HG02884 (cell line): ENCODE results near the gene XPO4.
"Not testable (repeated sequence)": the region's sequence is repeated elsewhere in the genome, so short reads cannot be mapped to it uniquely, and the experiment has no call there.

Source experiments
- ATAC-seq: cut with Tn5 transposase; IDR thresholded peaks from one replicate; pipeline ENCODE4 v1.9.1; 2021; ENCODE audit warnings: mild to moderate bottlenecking, moderate library complexity; ENCODE audit not compliant: unreplicated experiment

The XPO4 gene

GRCh38 chr13:20891768-20892167, 10.8 kb downstream of the XPO4 start:
- ATAC-seq = no peak

DNA sequence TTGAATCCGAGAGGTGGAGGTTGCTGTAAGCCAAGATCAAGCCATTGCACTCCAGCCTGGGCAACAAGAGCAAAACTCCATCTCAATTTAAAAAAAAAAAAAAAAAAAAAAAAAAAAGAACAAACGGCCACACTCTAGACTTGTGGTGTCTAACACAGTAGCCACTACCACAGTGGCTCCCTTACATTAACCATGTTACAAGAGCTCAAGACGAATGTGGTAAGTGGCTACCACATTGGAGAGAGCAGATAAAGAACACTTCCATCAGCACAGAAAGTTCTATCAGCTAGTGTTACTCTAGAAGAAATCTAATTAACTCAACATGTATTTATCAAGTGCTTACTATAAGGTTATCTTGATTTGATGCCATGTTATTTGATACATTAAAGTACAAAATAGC, 11.5 kb downstream of the XPO4 start:
- no peak for ATAC-seq

DNA sequence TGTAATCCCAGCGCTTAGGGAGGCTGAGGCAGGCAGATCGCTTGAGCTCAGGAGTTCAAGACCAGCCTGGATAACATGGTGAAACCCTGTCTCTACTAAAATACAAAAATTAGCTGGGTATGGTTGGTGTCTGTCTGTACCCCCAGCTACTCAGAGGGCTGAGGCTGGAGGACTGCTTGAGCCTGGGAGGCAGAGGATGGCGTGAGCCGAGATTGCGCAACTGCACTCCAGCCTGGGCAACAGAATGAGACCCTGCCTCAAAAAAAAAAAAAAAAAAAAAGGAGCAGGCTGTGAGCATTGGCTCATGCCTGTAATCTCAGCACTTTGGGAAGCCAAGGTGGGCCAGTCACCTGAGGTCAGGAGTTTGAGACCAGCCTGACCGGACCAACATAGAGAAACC, 12.0 kb downstream of the XPO4 start:
- ATAC-seq = not testable (repeated sequence)

DNA sequence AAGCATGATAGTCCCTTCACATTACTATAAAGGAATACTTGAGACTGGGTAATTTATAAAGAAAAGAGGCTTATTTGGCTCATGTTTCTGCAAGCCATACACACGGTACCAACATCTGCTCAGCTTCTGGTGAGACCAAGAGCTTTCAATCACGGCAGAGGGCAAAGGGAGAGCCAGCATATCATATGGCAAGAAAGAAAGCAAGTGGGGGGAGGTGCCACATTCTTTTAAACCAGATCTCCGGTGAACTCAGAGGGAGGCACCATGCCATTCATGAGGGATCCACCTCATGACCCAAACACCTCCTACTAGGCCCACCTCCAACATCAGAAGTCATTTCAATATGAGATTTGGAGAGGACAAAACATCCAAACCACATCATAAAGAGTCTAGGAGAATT, 20.3 kb downstream of the XPO4 start:
- no peak for ATAC-seq

GRCh38 chr13:20877902-20878301, 24.6 kb downstream of the XPO4 start:
- no peak for ATAC-seq

DNA sequence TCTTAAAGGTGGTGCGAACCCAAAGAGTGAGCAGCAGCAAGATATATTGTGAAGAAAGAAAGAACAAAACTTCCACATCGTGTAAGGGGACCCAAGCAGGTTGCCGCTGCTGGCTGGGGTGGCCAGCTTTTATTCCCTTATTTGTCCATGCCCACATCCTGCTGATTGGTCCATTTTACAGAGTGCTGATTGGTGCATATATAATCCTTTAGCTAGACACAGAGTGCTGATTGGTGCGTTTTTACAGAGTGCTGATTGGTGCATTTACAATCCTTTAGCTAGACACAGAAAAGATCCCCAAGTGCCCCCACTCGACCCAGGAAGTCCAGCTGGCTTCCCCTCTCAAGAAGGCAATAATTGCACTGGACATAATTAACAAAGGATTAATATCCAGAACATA, 25.7 kb downstream of the XPO4 start:
- not testable (repeated sequence) for ATAC-seq

DNA sequence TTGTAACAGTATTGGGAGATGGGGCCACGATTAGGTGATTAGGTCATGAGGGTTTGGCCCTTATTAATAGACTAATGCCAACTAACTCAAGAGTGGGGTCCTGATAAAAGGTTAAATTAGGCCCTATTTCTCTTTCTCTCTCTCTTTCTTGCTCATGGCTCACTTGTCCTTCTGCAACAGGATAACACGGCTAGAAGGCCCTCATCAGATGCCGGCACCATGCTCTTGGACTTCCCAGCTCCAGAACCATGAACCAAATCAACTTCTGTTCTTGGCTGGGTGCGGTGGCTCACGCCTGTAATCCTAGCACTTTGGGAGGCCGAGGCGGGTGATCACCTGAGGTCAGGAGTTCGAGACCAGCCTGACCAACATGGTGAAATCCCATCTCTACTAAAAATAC, 28.1 kb downstream of the XPO4 start:
- not testable (repeated sequence) for ATAC-seq

DNA sequence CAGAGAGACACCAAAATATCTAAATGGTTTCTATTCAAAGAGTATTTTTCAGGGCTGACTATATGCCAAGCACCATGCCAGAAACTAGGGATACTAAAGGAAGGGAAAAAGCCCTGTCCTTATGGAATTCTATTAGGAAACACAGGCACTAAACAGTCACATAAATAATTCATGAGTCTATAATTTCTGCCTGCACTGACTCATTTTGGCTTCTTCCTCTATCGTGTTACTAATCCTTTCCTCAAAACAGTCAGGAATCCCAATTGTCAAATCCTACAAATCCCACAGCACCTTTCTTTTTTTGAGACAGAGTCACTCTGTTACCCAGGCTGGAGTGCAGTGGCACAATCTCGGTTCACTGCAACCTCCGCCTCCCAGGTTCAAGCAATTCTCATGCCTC, 29.2 kb downstream of the XPO4 start:
- no peak for ATAC-seq

DNA sequence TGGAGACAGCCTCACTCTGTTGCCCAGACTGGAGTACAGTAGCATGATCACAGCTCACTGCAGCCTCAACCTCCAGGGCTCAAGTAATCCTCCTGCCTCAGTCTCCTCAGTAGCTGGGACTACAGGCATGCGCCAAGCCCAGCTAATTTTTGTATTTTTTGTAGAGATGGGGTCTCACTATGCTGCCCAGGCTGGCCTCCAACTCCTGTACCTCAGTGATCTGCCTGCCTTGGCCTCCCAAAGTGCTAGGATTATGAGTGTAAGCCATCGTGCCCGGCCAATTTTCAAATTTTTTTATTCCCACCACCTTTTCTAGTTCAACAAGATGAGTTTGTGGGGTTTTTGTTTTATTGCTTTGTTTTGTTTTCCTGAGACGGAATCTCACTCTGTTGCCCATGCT, 31.7 kb downstream of the XPO4 start:
- no peak for ATAC-seq

- no peak for ATAC-seq
Measured at GRCh38 chr13:20869540-20869939, 33.0 kb downstream of the XPO4 start.

DNA sequence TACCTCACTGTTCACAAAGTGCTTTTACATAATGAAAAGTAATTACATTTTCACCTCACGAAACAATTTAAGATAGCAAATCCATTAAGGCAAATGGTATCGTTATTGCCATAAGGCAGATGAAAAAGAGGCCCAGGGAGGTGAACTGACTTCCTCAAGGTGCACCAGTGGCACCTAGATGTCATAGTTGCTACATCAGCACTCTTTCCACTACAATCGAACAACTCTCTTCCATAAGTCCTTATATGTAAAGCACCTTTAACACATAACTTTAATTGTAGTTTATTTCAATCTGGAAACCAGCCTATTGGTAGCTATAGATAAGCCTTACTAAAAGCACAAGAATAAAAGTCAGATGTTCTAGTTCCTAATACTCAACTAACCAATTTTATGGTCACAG, 35.1 kb downstream of the XPO4 start:
- no peak for ATAC-seq

DNA sequence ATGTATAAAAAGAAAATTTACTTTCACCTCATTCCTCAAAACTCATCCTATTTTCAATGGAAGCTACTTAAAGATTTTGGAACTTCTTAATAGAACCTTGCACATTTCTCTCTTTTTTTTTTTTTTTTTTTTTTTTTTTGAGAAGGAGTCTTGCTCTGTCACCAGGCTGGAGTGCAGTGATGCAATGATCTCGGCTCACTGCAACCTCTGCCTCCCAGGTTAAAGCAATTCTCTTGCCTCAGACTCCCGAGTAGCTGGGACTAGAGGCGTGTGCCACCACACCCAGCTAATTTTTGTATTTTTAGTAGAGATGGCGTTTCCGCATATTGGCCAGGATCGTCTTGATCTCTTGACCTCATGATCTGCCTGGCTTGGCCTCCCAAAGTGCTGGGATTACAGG, 40.9 kb downstream of the XPO4 start:
- not testable (repeated sequence) for ATAC-seq

DNA sequence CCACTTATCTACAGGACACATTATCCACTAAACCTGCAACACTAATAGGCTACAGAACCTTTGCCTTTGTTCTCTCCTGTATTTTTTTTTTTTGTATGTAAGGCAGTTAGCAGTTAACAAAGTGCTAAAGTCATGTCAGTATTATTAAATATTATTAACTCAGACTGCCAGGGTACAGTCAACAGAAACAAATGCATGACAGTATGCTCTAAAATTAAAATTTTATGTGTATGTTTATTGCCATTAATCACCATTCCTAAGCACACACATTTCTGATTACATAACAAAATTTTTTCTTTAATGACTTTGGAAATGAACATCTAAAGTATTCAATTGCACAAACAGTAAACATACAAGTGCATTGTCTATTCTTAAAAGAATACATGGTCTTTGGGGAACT, 41.7 kb downstream of the XPO4 start:
- ATAC-seq = no peak

- no peak for ATAC-seq
Measured at GRCh38 chr13:20856650-20857049, 45.9 kb downstream of the XPO4 start.

DNA sequence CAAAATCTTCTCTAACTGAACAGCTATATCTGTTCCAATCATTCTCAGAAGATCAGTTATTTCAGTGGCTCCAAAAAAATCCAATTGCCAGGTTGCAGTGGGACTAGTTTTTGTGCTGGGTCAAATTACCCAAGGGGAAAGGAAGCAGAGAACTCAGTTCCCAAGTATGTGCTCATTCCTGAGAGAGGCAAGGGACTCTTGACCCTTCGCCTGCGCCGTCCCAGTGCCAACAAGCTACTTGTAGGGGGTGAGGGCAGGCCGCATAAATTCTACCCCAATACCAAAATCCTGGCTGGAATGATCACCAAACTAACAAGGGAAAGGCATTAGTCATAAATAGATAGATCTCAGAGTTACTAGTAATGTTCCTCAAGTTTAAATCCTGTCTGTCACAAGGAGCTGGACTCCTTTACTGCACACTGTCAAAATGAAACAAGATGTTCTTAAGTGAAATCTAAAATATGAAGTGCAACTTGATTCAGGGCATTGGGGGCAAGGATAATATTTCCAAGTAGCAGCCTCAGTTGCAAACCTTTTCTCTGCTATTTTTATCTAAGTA, 50.6 kb downstream of the XPO4 start:
- ATAC-seq = no peak

DNA sequence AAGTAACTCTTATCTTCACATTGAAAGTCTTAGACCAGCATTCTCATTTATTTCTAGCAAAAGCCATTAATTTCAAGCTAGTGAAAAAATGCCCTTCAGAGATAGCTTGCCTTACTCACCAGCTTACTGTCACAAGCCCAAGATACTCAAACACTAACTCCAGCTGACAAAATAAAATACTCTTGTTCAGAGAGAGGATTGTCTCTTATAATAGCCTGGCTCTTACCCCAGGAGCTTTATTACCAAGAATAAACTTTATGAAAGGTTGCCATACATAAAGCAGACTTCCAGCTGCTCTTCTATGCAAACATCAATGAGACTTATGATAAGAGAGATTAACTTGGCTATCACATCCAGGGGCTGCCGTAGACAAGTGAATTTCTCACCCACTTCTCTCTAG, 53.6 kb downstream of the XPO4 start:
- ATAC-seq = no peak

GRCh38 chr13:20848203-20848602, 54.3 kb downstream of the XPO4 start:
- ATAC-seq = no peak

DNA sequence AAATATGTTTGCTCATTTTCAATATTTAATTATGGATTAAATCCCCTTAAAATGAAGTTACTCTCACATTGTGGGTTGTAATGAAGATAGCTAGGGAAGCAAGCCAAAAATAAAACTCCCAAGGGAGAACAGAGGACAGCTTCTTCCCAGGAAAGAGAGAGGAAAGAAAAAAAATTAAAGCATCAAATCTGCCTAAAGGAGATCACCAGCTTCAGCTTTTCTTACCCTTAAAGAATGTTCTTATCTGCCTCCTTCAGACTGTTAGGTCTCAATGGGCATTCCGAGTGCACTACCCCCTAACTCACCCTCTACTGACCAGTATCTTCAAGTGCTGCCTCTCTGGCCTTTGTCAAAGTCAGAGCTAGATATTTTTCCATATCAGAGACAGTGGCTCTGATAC, 55.2 kb downstream of the XPO4 start:
- no peak for ATAC-seq

DNA sequence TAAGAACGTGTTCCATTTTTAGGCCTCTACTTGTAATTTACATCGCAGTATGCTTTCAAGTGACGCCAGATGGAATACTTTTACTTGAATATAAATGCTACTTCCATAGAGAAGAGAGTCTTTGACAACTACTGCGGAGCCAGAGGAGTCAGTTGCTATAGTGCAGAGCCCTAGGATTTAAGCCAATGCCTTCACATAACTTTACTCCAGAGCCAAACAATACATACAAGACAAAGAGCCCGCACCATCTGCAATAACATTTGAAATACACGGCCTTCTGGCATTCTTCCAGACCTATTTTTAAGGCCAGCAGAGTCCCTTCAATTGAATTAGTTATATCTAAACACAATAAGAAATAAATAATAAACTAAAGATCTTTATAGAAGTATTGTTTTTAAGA, 59.4 kb downstream of the XPO4 start:
- no peak for ATAC-seq

GRCh38 chr13:20840568-20840967, 62.0 kb downstream of the XPO4 start:
- no peak for ATAC-seq

- no peak for ATAC-seq
Measured at GRCh38 chr13:20833900-20834679, 68.5 kb downstream of the XPO4 start.

- no peak for ATAC-seq
Measured at GRCh38 chr13:20832861-20833260, 69.7 kb downstream of the XPO4 start.

- ATAC-seq = no peak
Measured at GRCh38 chr13:20831933-20832332, 70.6 kb downstream of the XPO4 start.
